CD4-positive, alpha-beta T cell treated with Interleukin-6 at 100 ng/mL for 8 hours (primary cell): ENCODE measurements around the gene GMPR2.
A peak's percentile ranks its signal among the peaks of the same experiment; 100 is the strongest.

Source experiments
- DNase-seq: peaks from one replicate; pipeline ENCODE4 v3.0.0-alpha.2; 2020; ENCODE audit warnings: mixed read lengths, low spot score

The GMPR2 gene

GRCh38 chr14:24268225-24268624 lies 35.5 kb downstream of the GMPR2 start:
- no peak for DNase-seq

GRCh38 chr14:24269368-24269767 lies 36.6 kb downstream of the GMPR2 start:
- DNase-seq, result no peak

GRCh38 chr14:24269910-24270536 lies 37.3 kb downstream of the GMPR2 start:
- no peak for DNase-seq

GRCh38 chr14:24270537-24271133 lies 37.9 kb downstream of the GMPR2 start:
- DNase-seq, result no peak

- peak; percentile 93 for DNase-seq
Measured at GRCh38 chr14:24271134-24271833, 38.6 kb downstream of the GMPR2 start, which contains the start of gene RABGGTA. Gene RABGGTA (minus strand): TSS chr14:24271597. CDS start chr14:24271115, 482 bp downstream.

GRCh38 chr14:24271834-24272263 lies 39.1 kb downstream of the GMPR2 start:
- DNase-seq, result no peak

- no peak for DNase-seq
Measured at GRCh38 chr14:24272467-24272866, 39.7 kb downstream of the GMPR2 start.

- no peak for DNase-seq
Measured at GRCh38 chr14:24273422-24273998, 40.8 kb downstream of the GMPR2 start.

GRCh38 chr14:24274101-24274543 lies 41.4 kb downstream of the GMPR2 start:
- peak; percentile 53 for DNase-seq

- DNase-seq, result no peak
Measured at GRCh38 chr14:24277071-24277470, 44.3 kb downstream of the GMPR2 start.

- no peak for DNase-seq
Measured at GRCh38 chr14:24277606-24278321, 45.0 kb downstream of the GMPR2 start.

- no peak for DNase-seq
Measured at GRCh38 chr14:24278424-24278823, 45.7 kb downstream of the GMPR2 start.

GRCh38 chr14:24279301-24280186 lies 46.8 kb downstream of the GMPR2 start:
- peak; percentile 56 for DNase-seq

GRCh38 chr14:24280797-24281460 lies 48.2 kb downstream of the GMPR2 start:
- DNase-seq, result no peak

- no peak for DNase-seq
Measured at GRCh38 chr14:24281636-24282035, 48.9 kb downstream of the GMPR2 start.

GRCh38 chr14:24282736-24283135 lies 50.0 kb downstream of the GMPR2 start:
- DNase-seq, result no peak

GRCh38 chr14:24283796-24284460 lies 51.2 kb downstream of the GMPR2 start:
- no peak for DNase-seq

GRCh38 chr14:24284501-24285035 lies 51.8 kb downstream of the GMPR2 start:
- DNase-seq, result no peak

- DNase-seq, result no peak
Measured at GRCh38 chr14:24285351-24285750, 52.6 kb downstream of the GMPR2 start.

GRCh38 chr14:24286996-24287395 lies 54.3 kb downstream of the GMPR2 start:
- DNase-seq, result no peak
